ENCODE data around the gene LRFN5. TPM values are rescaled to one million over a fixed set of nuclear protein-coding genes. Genes with fewer than 3 reads are reported as not detected.

Gene LRFN5
- total and polyA plus RNA-seq, 2 of the 8 experiments (the other 6 are each of a cell fraction or from before 2014, with no cell fraction given), result 0.85 to 4.7 TPM

GRCh38 chr14:41758011-41758665 is 151.5 kb downstream of the LRFN5 start:
- FAIRE-seq, result no peak
- WGBS, 2 experiments (ENCODE audit: extremely low coverage in 1 of 2, insufficient coverage in 1 of 2, insufficient read length in 1 of 2, insufficient replicate concordance in 2 of 2, low coverage in 1 of 2, low lambda C conversion rate in 2 of 2, missing lambda C conversion rate in 1 of 2), result 100% methylated on average over 1 of the region's 1 CpG; no CpG with 5 or more reads in 1 of the 2 experiments
- Histone ChIP-seq H3K4ac (replicated peaks; ENCODE audit: insufficient read length, low read depth, low read length) (no peak overlapping the region), H4K5ac (ENCODE audit: insufficient read length, low read depth, low read length) (no peak overlapping the region), H2AK5ac (ENCODE audit: low read depth, low read length) (no peak overlapping the region), H3K36me3 (ENCODE audit: control insufficient read depth in 2 of 4, insufficient read depth in 4 of 4, low read length in 3 of 4) (no peaks in the 10 kb centered on the region), H2AFZ (ENCODE audit: low read length) (no peak overlapping the region), H2BK120ac (replicated peaks; ENCODE audit: low read depth, low read length) (no peak overlapping the region), H3K79me1 (ENCODE audit: low read depth, low read length) (no peaks in the 10 kb centered on the region), H3K9me3 (ENCODE audit: insufficient read depth in 2 of 2, low read depth in 1 of 2, low read length in 1 of 2) (peaks cover 0 to 2% of the 10 kb centered on the region in 2 experiments; a peak in 1 of 4 replicates), H2BK15ac (ENCODE audit: low read length) (no peak overlapping the region), H4K91ac (replicated peaks; ENCODE audit: insufficient read length, low read length) (no peak overlapping the region), H3K79me2 (ENCODE audit: control insufficient read depth in 1 of 2, insufficient read depth in 2 of 2, low read length in 2 of 2) (no peaks in the 10 kb centered on the region), H3K18ac (ENCODE audit: extremely low read depth, low read length) (no peak overlapping the region), H2BK20ac (ENCODE audit: low read length) (no peak overlapping the region), H3K27ac (ENCODE audit: low read depth, low read length) (no peak overlapping the region), H3K9ac (replicated peaks in 1 of 4; ENCODE audit: extremely low read depth in 1 of 4, low read depth in 3 of 4, low read length in 3 of 4) (no peak overlapping the region), H3K4me1 (replicated peaks in 1 of 4; ENCODE audit: control insufficient read depth in 3 of 4, insufficient read depth in 4 of 4, low read length in 3 of 4) (no peaks in the 10 kb centered on the region), H3K14ac (ENCODE audit: insufficient read length) (no peak overlapping the region), H3K4me3 (ENCODE audit: extremely low read depth in 1 of 4, insufficient read depth in 2 of 4, low read depth in 3 of 4, low read length in 4 of 4) (no peak overlapping the region), H3K23ac (ENCODE audit: insufficient read length) (no peak overlapping the region), H4K8ac (ENCODE audit: extremely low read depth, insufficient read depth, low read length) (no peak overlapping the region), H3K27me3 (replicated peaks in 1 of 4; ENCODE audit: control insufficient read depth in 3 of 4, extremely low read depth in 1 of 4, insufficient read depth in 3 of 4, low read length in 3 of 4) (peaks cover 0 to 1% (median 0%) of the 10 kb centered on the region in 4 experiments; a peak in 1 of 7 replicates), H2BK12ac (ENCODE audit: low read depth, low read length) (no peak overlapping the region), H3K4me2 (ENCODE audit: insufficient read depth in 1 of 2, low read depth in 2 of 2, low read length in 2 of 2) (no peak overlapping the region), H3K23me2 (ENCODE audit: low read depth, low read length) (no peaks in the 10 kb centered on the region), H3K56ac (replicated peaks; ENCODE audit: insufficient read length, low read depth, low read length) (no peak overlapping the region), H4K20me1 (replicated peaks in 1 of 2; ENCODE audit: control insufficient read depth in 1 of 2, insufficient read depth in 2 of 2, low read length in 2 of 2) (no peaks in the 10 kb centered on the region), H2BK5ac (ENCODE audit: low read depth, low read length) (no peak overlapping the region)
- DNase-seq (ENCODE audit: low read depth in 1 of 2, low spot score in 2 of 2), result no peak
- ChIA-PET POLR2A (ENCODE audit: partially characterized antibody) (no interaction called here), CTCF (ENCODE audit: partially characterized antibody) (no interaction called here)
- TF ChIP-seq JUND (IDR thresholded peaks at IDR 0.05; ENCODE audit: low read length) (no peak), CBX5 (IDR thresholded peaks at IDR 0.05; ENCODE audit: low read depth, low read length) (no peak), POLR2AphosphoS5 (IDR thresholded peaks at IDR 0.05; ENCODE audit: low read depth, low read length) (no peak), POLR2A (IDR thresholded peaks at IDR 0.05; ENCODE audit: control extremely low read depth in 1 of 2, low read depth in 2 of 2, low read length in 2 of 2) (no peak), HDAC2 (IDR thresholded peaks at IDR 0.05; ENCODE audit: borderline replicate concordance in 1 of 2, low read depth in 2 of 2, low read length in 2 of 2) (no peak)

Data from H1 (cell line).